HEK293 (cell line): Measurements from ENCODE around the gene LDLRAD4.

Experiments
- CTCF ChIA-PET: fragments of 350-600 bp; formaldehyde crosslinking; extraction: SDS; loops from one replicate; lab custom pipeline; 2021; ENCODE audit warnings: antibody characterized with exemption; lab: Yijun Ruan, JAX
- POLR2A ChIA-PET: fragments of 300-600 bp; formaldehyde crosslinking; extraction: SDS; loops from one replicate; lab custom pipeline; 2020; ENCODE audit warnings: antibody characterized with exemption, inconsistent platforms; lab: Yijun Ruan, JAX
- H3K27ac ChIP-seq: fragments of 200-500 bp; sonication (Bioruptor generic); 2 replicates; pipeline ENCODE4 v1.5.1; 2014; ENCODE audit warnings: low read depth, low read length, control low read depth, inconsistent platforms; ENCODE audit errors: extremely low read depth
- H3K36me3 ChIP-seq, 2 experiments: fragments of 200-500 bp in 1 of 2; sonication (Bioruptor generic) in 1 of 2; 1 replicate in 1 of 2; 2 replicates in 1 of 2; pipeline ENCODE4 v1.5.1; 2014 to 2017; ENCODE audit warnings: inconsistent platforms in 2 of 2, low read length in 2 of 2; ENCODE audit not compliant: control insufficient read depth in 2 of 2, insufficient read depth in 1 of 2
- H3K4me1 ChIP-seq: fragments of 200-500 bp; sonication (Bioruptor generic); 2 replicates; pipeline ENCODE4 v1.5.1; 2014; ENCODE audit warnings: mild to moderate bottlenecking, low read length, inconsistent platforms; ENCODE audit not compliant: control insufficient read depth, insufficient read depth
- H3K4me3 ChIP-seq: 2 replicates; pipeline ENCODE4 v1.5.1; 2011; ENCODE audit warnings: low read depth, mild to moderate bottlenecking, control low read depth, low read length, moderate library complexity
- H3K9me3 ChIP-seq: fragments of 200-500 bp; sonication (Bioruptor generic); 2 replicates; pipeline ENCODE4 v1.5.1; 2014; ENCODE audit warnings: low read depth, low read length, inconsistent platforms; ENCODE audit not compliant: control insufficient read depth, insufficient read depth
- HOXC10 ChIP-seq: sonication (generic); formaldehyde crosslinking; IDR thresholded peaks from 2 replicates; pipeline ENCODE4 v1.8.1; 2023; ENCODE audit warnings: mild to moderate bottlenecking, missing genetic modification reagents
- PRDM2 ChIP-seq: fragments of 450-650 bp; formaldehyde crosslinking; IDR thresholded peaks from 2 replicates; pipeline ENCODE4 v1.5.1; 2016; ENCODE audit warnings: missing biosample characterization, missing genetic modification characterization, borderline replicate concordance
- RBAK ChIP-seq: fragments of 450-650 bp; formaldehyde crosslinking; IDR thresholded peaks from 2 replicates; pipeline ENCODE4 v1.5.1; 2016; ENCODE audit warnings: missing biosample characterization, missing genetic modification characterization
- ZBTB1 ChIP-seq: fragments of 450-650 bp; formaldehyde crosslinking; IDR thresholded peaks from 2 replicates; pipeline ENCODE4 v1.5.1; 2016; ENCODE audit warnings: missing biosample characterization, missing genetic modification characterization
- ZBTB7A ChIP-seq: fragments of 450-650 bp; formaldehyde crosslinking; IDR thresholded peaks from 2 replicates; pipeline ENCODE4 v1.5.1; 2016; ENCODE audit warnings: low read depth, missing biosample characterization, missing genetic modification characterization
- ZFP37 ChIP-seq: fragments of 450-650 bp; formaldehyde crosslinking; IDR thresholded peaks from 2 replicates; pipeline ENCODE4 v1.5.1; 2016; ENCODE audit warnings: missing biosample characterization, missing genetic modification characterization
- ZFP41 ChIP-seq: fragments of 450-650 bp; formaldehyde crosslinking; IDR thresholded peaks from 2 replicates; pipeline ENCODE4 v1.5.1; 2016; ENCODE audit warnings: missing biosample characterization, missing genetic modification characterization, borderline replicate concordance
- ZNF10 ChIP-seq: fragments of 450-650 bp; formaldehyde crosslinking; IDR thresholded peaks from 2 replicates; pipeline ENCODE4 v1.5.1; 2017; ENCODE audit warnings: missing biosample characterization, missing genetic modification characterization
- ZNF184 ChIP-seq: fragments of 450-650 bp; IDR thresholded peaks from 2 replicates; pipeline ENCODE4 v1.5.1; 2018; ENCODE audit warnings: missing biosample characterization, mild to moderate bottlenecking, missing genetic modification characterization
- ZNF248 ChIP-seq: fragments of 450-650 bp; formaldehyde crosslinking; IDR thresholded peaks from 2 replicates; pipeline ENCODE4 v1.5.1; 2017; ENCODE audit warnings: missing biosample characterization, missing genetic modification characterization
- ZNF274 ChIP-seq, 2 experiments: fragments of 200-500 bp in 1 of 2; fragments of 450-650 bp in 1 of 2; sonication (Bioruptor generic) in 1 of 2; formaldehyde crosslinking in 1 of 2; IDR thresholded peaks; 2 replicates each; pipeline versions ENCODE4 v1.5.1 to v1.6.1; 2014 to 2016; ENCODE audit warnings: borderline replicate concordance in 1 of 2, inconsistent platforms in 1 of 2, low read length in 1 of 2, missing biosample characterization in 1 of 2, missing genetic modification characterization in 1 of 2
- ZNF558 ChIP-seq: fragments of 450-650 bp; formaldehyde crosslinking; IDR thresholded peaks from 2 replicates; pipeline ENCODE4 v1.5.1; 2016; ENCODE audit warnings: missing biosample characterization, missing genetic modification characterization
- ZNF621 ChIP-seq: fragments of 450-650 bp; formaldehyde crosslinking; IDR thresholded peaks from 2 replicates; pipeline ENCODE4 v1.5.1; 2017; ENCODE audit warnings: missing biosample characterization, missing genetic modification characterization
- ZNF623 ChIP-seq: fragments of 450-650 bp; formaldehyde crosslinking; IDR thresholded peaks from 2 replicates; pipeline ENCODE4 v1.5.1; 2016; ENCODE audit warnings: missing biosample characterization, missing genetic modification characterization
- ZNF670 ChIP-seq: fragments of 450-650 bp; formaldehyde crosslinking; IDR thresholded peaks from 2 replicates; pipeline ENCODE4 v1.5.1; 2016; ENCODE audit warnings: missing biosample characterization, missing genetic modification characterization, low read depth
- ZNF777 ChIP-seq: fragments of 450-650 bp; formaldehyde crosslinking; IDR thresholded peaks from 2 replicates; pipeline ENCODE4 v1.5.1; 2017; ENCODE audit warnings: missing biosample characterization, missing genetic modification characterization, borderline replicate concordance
- ZNF830 ChIP-seq: fragments of 450-650 bp; IDR thresholded peaks from 2 replicates; pipeline ENCODE4 v1.5.0; 2018; ENCODE audit warnings: missing biosample characterization, missing genetic modification characterization, low read depth, mild to moderate bottlenecking, moderate library complexity
- ZSCAN30 ChIP-seq: fragments of 450-650 bp; IDR thresholded peaks from 2 replicates; pipeline ENCODE4 v1.5.1; 2018; ENCODE audit warnings: missing biosample characterization, mild to moderate bottlenecking, missing genetic modification characterization, moderate library complexity

The LDLRAD4 gene

GRCh38 chr18:13582178-13582670 is 363.7 kb downstream of the LDLRAD4 start:
- Histone ChIP-seq H3K27ac (no peak overlapping the region), H3K36me3 (no peaks in the 10 kb centered on the region), H3K4me3 (no peak overlapping the region), H3K9me3 (no peaks in the 10 kb centered on the region), H3K4me1 (no peaks in the 10 kb centered on the region)
- CTCF ChIA-PET = interaction anchor here (0.6 to 1.2 kb wide), 2 partner anchors 12 to 47 kb away, joined by 3 to 5 read pairs; no protein-coding TSS in a partner anchor
- POLR2A ChIA-PET = no interaction called here
- no peak for TF ChIP-seq ZNF10 (tag by site-specific recombination)
- no peak for TF ChIP-seq ZFP37
- no peak for TF ChIP-seq ZNF184 (tag by site-specific recombination)
- TF ChIP-seq RBAK (tag by site-specific recombination) = no peak
- no peak for TF ChIP-seq ZNF623 (tag by site-specific recombination)
- no peak for TF ChIP-seq HOXC10 (CRISPR knock-in tag)
- TF ChIP-seq ZNF830 = no peak
- TF ChIP-seq ZSCAN30 = no peak
- TF ChIP-seq ZNF558 (tag by site-specific recombination) = no peak
- no peak for TF ChIP-seq ZBTB7A
- TF ChIP-seq ZBTB1 (tag by site-specific recombination) = no peak
- no peak for TF ChIP-seq ZFP41 (tag by site-specific recombination)
- no peak for TF ChIP-seq ZNF777 (tag by site-specific recombination)
- TF ChIP-seq ZNF248 = no peak

- CTCF ChIA-PET = no interaction called here
- TF ChIP-seq ZNF621 (tag by site-specific recombination) = no peak
- POLR2A ChIA-PET = no interaction called here
- H3K4me3 ChIP-seq = no peak overlapping the region
- H3K9me3 ChIP-seq = no peaks in the 10 kb centered on the region
- no peak overlapping the region for H3K27ac ChIP-seq
- no peaks in the 10 kb centered on the region for H3K4me1 ChIP-seq
- H3K36me3 ChIP-seq = no peaks in the 10 kb centered on the region
Observed at GRCh38 chr18:13583576-13584550, 365.3 kb downstream of the LDLRAD4 start.

- Histone ChIP-seq H3K4me3 (no peak overlapping the region), H3K4me1 (no peaks in the 10 kb centered on the region), H3K27ac (no peak overlapping the region), H3K9me3 (no peaks in the 10 kb centered on the region), H3K36me3 (no peaks in the 10 kb centered on the region)
- ChIA-PET POLR2A (no interaction called here), CTCF (no interaction called here)
- TF ChIP-seq PRDM2 (tag by site-specific recombination) (no peak), ZNF670 (tag by site-specific recombination) (no peak), ZNF274 (IDR thresholded peaks at IDR 0.05; ENCODE audit: low read length) (no peak), ZNF274 (tag by site-specific recombination; IDR thresholded peaks at IDR 0.05; ENCODE audit: borderline replicate concordance) (no peak)
Observed at GRCh38 chr18:13584825-13585224, 366.3 kb downstream of the LDLRAD4 start.
